ENCODE results near the gene ATF3. TPM values are rescaled to one million over a fixed set of nuclear protein-coding genes. Genes with fewer than 3 reads are reported as not detected.

The ATF3 gene
- total RNA-seq, 4 donors from 2014 or later = 8.2 to 71.6 (median 17.2) TPM

GRCh38 chr1:212623603-212624002 lies 15.0 kb downstream of the ATF3 start:
- intact Hi-C loops (cut with DNase I; ENCODE audit: low total_unique reads) = loop anchor here (10.0 kb wide), 1 partner anchor 149 kb away; no protein-coding TSS in a partner anchor
- DNase-seq (ENCODE audit: low spot score in 2 of 2) = no peak
- no peak for TF ChIP-seq CTCF (IDR thresholded peaks at IDR 0.05)
- TF ChIP-seq POLR2A (IDR thresholded peaks at IDR 0.05) = no peak
- no peak overlapping the region for H3K4me3 ChIP-seq (ENCODE audit: low read depth, poor library complexity, severe bottlenecking)
- WGBS, 2 donors = 80 to 82% methylated on average over 2 of the region's 2 CpGs

DNA sequence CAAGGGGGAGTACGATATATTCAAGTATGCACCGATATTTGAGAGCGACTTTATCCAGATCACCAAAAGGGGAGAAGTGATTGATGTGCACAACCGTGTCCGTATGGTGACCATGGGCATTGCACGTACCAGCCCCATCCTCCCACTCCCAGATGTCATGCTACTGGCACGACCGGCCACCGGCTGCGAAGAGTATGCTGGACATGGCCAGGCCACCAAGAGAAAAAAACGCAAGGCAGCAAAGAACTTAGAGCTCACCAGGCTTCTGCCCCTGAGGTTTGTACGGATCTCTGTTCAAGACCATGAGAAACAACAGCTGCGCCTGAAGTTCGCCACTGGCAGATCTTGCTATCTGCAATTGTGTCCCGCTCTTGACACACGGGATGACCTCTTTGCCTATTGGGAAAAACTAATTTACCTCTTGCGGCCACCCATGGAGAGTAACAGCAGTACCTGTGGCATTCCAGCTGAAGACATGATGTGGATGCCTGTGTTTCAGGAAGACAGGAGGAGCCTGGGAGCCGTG lies 16.5 kb downstream of the ATF3 start:
- intact Hi-C loops (cut with DNase I; ENCODE audit: low total_unique reads) = loop anchor here (10.0 kb wide), 1 partner anchor 150 kb away; no protein-coding TSS in a partner anchor
- H3K4me3 ChIP-seq (ENCODE audit: low read depth, poor library complexity, severe bottlenecking) = no peak overlapping the region
- TF ChIP-seq CTCF (IDR thresholded peaks at IDR 0.05) (no peak), POLR2A (IDR thresholded peaks at IDR 0.05) (no peak)
- DNase-seq (ENCODE audit: low spot score in 2 of 2) = peak in 1 of 2 donors; percentile 61
- 91 to 96% methylated on average over 18 of the region's 18 CpGs for WGBS, 2 donors

DNA sequence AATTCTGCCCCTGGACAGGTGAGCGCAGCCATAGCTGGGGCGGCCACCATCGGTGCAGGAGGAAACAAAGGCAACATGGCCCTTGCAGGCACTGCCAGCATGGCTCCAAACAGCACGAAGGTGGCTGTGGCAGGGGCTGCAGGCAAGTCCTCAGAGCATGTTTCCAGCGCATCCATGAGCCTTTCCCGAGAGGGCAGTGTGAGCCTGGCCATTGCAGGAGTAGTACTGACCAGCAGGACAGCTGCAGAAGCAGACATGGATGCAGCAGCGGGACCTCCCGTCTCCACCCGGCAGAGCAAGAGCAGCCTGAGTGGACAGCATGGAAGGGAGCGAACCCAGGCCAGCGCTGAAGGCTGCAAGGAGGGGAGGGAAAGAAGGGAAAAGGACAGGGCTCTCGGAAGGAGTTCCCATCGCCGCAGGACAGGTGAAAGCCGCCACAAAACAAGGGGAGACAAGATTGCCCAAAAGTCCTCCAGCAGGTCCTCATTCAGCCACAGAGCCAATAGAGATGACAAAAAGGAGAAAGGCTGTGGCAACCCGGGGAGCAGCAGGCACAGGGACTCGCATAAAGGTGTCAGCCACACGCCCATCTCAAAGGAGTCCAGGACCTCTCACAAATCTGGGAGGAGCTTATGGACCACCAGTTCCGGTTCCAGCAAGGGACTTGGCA lies 17.4 kb downstream of the ATF3 start:
- 92 to 93% methylated on average over 16 to 19 of the region's 19 CpGs for WGBS, 2 donors
- no peak for TF ChIP-seq CTCF (IDR thresholded peaks at IDR 0.05)
- no peak for TF ChIP-seq POLR2A (IDR thresholded peaks at IDR 0.05)
- intact Hi-C loops (cut with DNase I; ENCODE audit: low total_unique reads) = loop anchor here (10.0 kb wide), 1 partner anchor 151 kb away; no protein-coding TSS in a partner anchor
- DNase-seq (ENCODE audit: low spot score in 2 of 2) = peak in 1 of 2 donors; percentile 68
- H3K4me3 ChIP-seq (ENCODE audit: low read depth, poor library complexity, severe bottlenecking) = no peak overlapping the region

DNA sequence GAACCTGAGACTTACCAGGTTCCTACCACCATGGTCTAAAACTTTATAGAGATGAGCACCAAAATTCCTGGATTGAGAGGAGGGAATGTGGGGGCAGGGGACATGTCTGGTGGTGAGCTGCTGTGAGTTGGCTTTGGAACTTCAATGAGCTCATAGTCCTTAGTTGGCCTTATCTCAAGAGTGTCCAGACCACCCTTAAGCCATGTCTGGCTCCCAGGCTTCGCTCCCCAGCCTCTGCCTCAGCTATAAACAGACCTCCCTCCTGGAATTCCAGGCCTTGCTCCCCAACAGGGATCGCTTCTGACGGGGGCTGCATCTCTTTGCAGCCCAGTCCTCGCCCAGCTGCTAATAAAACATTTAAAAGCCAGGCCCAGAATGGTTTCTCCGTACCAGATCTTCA lies 19.5 kb downstream of the ATF3 start:
- WGBS, 2 donors = 90 to 96% methylated on average over 5 of the region's 5 CpGs
- no peak for TF ChIP-seq CTCF (IDR thresholded peaks at IDR 0.05)
- no peak for TF ChIP-seq POLR2A (IDR thresholded peaks at IDR 0.05)
- peak in 1 of 2 donors; percentile 50 for DNase-seq (ENCODE audit: low spot score in 2 of 2)
- no peak overlapping the region for H3K4me3 ChIP-seq (ENCODE audit: low read depth, poor library complexity, severe bottlenecking)
- intact Hi-C loops (cut with DNase I; ENCODE audit: low total_unique reads) = loop anchor here (10.0 kb wide), 1 partner anchor 153 kb away; no protein-coding TSS in a partner anchor

GRCh38 chr1:212628813-212629415 lies 20.4 kb downstream of the ATF3 start:
- 92 to 95% methylated on average over 7 of the region's 7 CpGs for WGBS, 2 donors
- TF ChIP-seq POLR2A (IDR thresholded peaks at IDR 0.05) = no peak
- H3K4me3 ChIP-seq (ENCODE audit: low read depth, poor library complexity, severe bottlenecking) = no peak overlapping the region
- intact Hi-C loops (cut with DNase I; ENCODE audit: low total_unique reads) = loop anchor here (10.0 kb wide), 1 partner anchor 154 kb away; no protein-coding TSS in a partner anchor
- DNase-seq (ENCODE audit: low spot score in 2 of 2) = peak in 1 of 2 donors; percentile 43

Data from lower leg skin (tissue), 4 donors.